ENCODE data around the gene GGTA1. TPM values are rescaled to one million over a fixed set of nuclear protein-coding genes. Genes with fewer than 3 reads are reported as not detected.

Gene GGTA1
- polyA plus RNA-seq, 1 of the 3 experiments (the other 2 are of a cell fraction): 0.03 TPM

GRCh38 chr9:121537283-121537682, 37.6 kb upstream of the GGTA1 start:
- H3K9me2 ChIP-seq: no peaks in the 10 kb centered on the region
- H3K4me3 ChIP-seq (ENCODE audit: low read depth in 2 of 2, low read length in 1 of 2): no peak overlapping the region
- H3K9ac ChIP-seq: no peak overlapping the region
- no peaks in the 10 kb centered on the region for H3K36me3 ChIP-seq (replicated peaks in 1 of 2; ENCODE audit: control insufficient read depth in 1 of 2, insufficient read depth in 2 of 2, low read length in 1 of 2)
- no peak overlapping the region for H3K27ac ChIP-seq (ENCODE audit: low read depth in 2 of 2, low read length in 1 of 2)
- H3K9me3 ChIP-seq: no peaks in the 10 kb centered on the region
- no peak for DNase-seq
- no peak overlapping the region for H2AFZ ChIP-seq (ENCODE audit: low read depth)
- no peaks in the 10 kb centered on the region for H4K20me1 ChIP-seq (ENCODE audit: insufficient read depth)
- TF ChIP-seq NFIC (IDR thresholded peaks at IDR 0.05; ENCODE audit: borderline replicate concordance): no peak
- no peak for TF ChIP-seq EP300 (IDR thresholded peaks at IDR 0.05; ENCODE audit: borderline replicate concordance in 1 of 2, low read depth in 1 of 2, low read length in 1 of 2)
- no peak for TF ChIP-seq JUND (IDR thresholded peaks at IDR 0.05)
- no peak for TF ChIP-seq REST (IDR thresholded peaks at IDR 0.05; ENCODE audit: low read depth, low read length)
- TF ChIP-seq NRF1 (IDR thresholded peaks at IDR 0.05; ENCODE audit: low read depth, low read length): no peak
- TF ChIP-seq TAF1 (IDR thresholded peaks at IDR 0.05; ENCODE audit: borderline replicate concordance, low read depth, low read length): no peak
- TF ChIP-seq POLR2AphosphoS5 (IDR thresholded peaks at IDR 0.05; ENCODE audit: low read depth, low read length): no peak
- TF ChIP-seq ELF1 (IDR thresholded peaks at IDR 0.05): no peak
- TF ChIP-seq CTCF (IDR thresholded peaks at IDR 0.05): no peak
- no peak for TF ChIP-seq RXRA (IDR thresholded peaks at IDR 0.05; ENCODE audit: borderline replicate concordance, low read depth)
- TF ChIP-seq MXI1 (IDR thresholded peaks at IDR 0.05; ENCODE audit: low read depth, low read length): no peak
- no peak for TF ChIP-seq EZH2phosphoT487 (IDR thresholded peaks at IDR 0.05; ENCODE audit: borderline replicate concordance, low read depth)
- no peak for TF ChIP-seq PBX3 (IDR thresholded peaks at IDR 0.05)
- no peak for TF ChIP-seq FOXM1 (IDR thresholded peaks at IDR 0.05; ENCODE audit: low read depth)
- TF ChIP-seq FOXJ3 (CRISPR knock-in tag; IDR thresholded peaks at IDR 0.05): no peak
- TF ChIP-seq MEF2A (IDR thresholded peaks at IDR 0.05; ENCODE audit: borderline replicate concordance, low read depth): no peak
- no peak for TF ChIP-seq TCF12 (IDR thresholded peaks at IDR 0.05)
- TF ChIP-seq TEAD4 (IDR thresholded peaks at IDR 0.05; ENCODE audit: borderline replicate concordance, insufficient read depth): no peak
- ChIA-PET CTCF (interaction anchor here (0.9 to 3.0 kb wide), 8 partner anchors 9 to 325 kb away, joined by 3 to 32 read pairs (median 5); partner anchors contain the start of gene GGTA1), POLR2A (no interaction called here)
- no peaks in the 10 kb centered on the region for H3K27me3 ChIP-seq (ENCODE audit: insufficient read depth)
- no peak overlapping the region for H3K4me2 ChIP-seq
- no peaks in the 10 kb centered on the region for H3F3A ChIP-seq (replicated peaks; ENCODE audit: insufficient read depth)
- whole genome bisulfite sequencing (ENCODE audit: low lambda C conversion rate): 54% methylated on average over 5 of the region's 5 CpGs
- no peaks in the 10 kb centered on the region; a peak in 1 of 4 replicates for H3K4me1 ChIP-seq (ENCODE audit: control insufficient read depth in 1 of 2, insufficient read depth in 2 of 2, low read depth in 1 of 2, low read length in 1 of 2)
- no peaks in the 10 kb centered on the region for H3K79me2 ChIP-seq (ENCODE audit: insufficient read depth)

Data from SK-N-SH (cell line).